ENCODE measurements around the gene KYNU. TPM values are rescaled to one million over a fixed set of nuclear protein-coding genes. Genes with fewer than 3 reads are reported as not detected.
"Not testable (repeated sequence)": the region's sequence is repeated elsewhere in the genome, so short reads cannot be mapped to it uniquely, and the experiment has no call there.

Gene KYNU
- total RNA-seq, 1 donor from 2014 or later, result 30.3 TPM

GRCh38 chr2:142901780-142902179 is 24.3 kb downstream of the KYNU start:
- H3K4me3 ChIP-seq (ENCODE audit: low read depth, low read length), result no peak overlapping the region
- H3K27me3 ChIP-seq (ENCODE audit: control insufficient read depth, insufficient read depth, low read length), result no peaks in the 10 kb centered on the region
- TF ChIP-seq CTCF (IDR thresholded peaks at IDR 0.05; ENCODE audit: insufficient read depth, low read length, severe bottlenecking), result no peak
- H3K36me3 ChIP-seq (ENCODE audit: control insufficient read depth, insufficient read depth, low read length), result peaks cover 1% of the 10 kb centered on the region
- no peak for FAIRE-seq
- DNase-seq (ENCODE audit: low read depth), result no peak

GRCh38 chr2:142903726-142904125 is 26.3 kb downstream of the KYNU start:
- not testable (repeated sequence) for H3K4me3 ChIP-seq (ENCODE audit: low read depth, low read length); H3K36me3 ChIP-seq (ENCODE audit: control insufficient read depth, insufficient read depth, low read length); FAIRE-seq; H3K27me3 ChIP-seq (ENCODE audit: control insufficient read depth, insufficient read depth, low read length)
- peak; percentile 69 for DNase-seq (ENCODE audit: low read depth)

GRCh38 chr2:142907653-142908052 is 30.2 kb downstream of the KYNU start:
- H3K4me3 ChIP-seq (ENCODE audit: low read depth, low read length), result no peak overlapping the region
- TF ChIP-seq CTCF (IDR thresholded peaks at IDR 0.05; ENCODE audit: insufficient read depth, low read length, severe bottlenecking), result no peak
- peaks cover 1% of the 10 kb centered on the region for H3K36me3 ChIP-seq (ENCODE audit: control insufficient read depth, insufficient read depth, low read length)
- peak; percentile 35 for DNase-seq (ENCODE audit: low read depth)
- no peak for FAIRE-seq
- H3K27me3 ChIP-seq (ENCODE audit: control insufficient read depth, insufficient read depth, low read length), result no peaks in the 10 kb centered on the region

GRCh38 chr2:142914507-142915313 is 37.2 kb downstream of the KYNU start:
- FAIRE-seq, result no peak
- H3K36me3 ChIP-seq (ENCODE audit: control insufficient read depth, insufficient read depth, low read length), result no peaks in the 10 kb centered on the region

GRCh38 chr2:142915502-142915901 is 38.0 kb downstream of the KYNU start:
- Histone ChIP-seq H3K36me3 (ENCODE audit: control insufficient read depth, insufficient read depth, low read length) (no peaks in the 10 kb centered on the region), H3K27me3 (ENCODE audit: control insufficient read depth, insufficient read depth, low read length) (no peaks in the 10 kb centered on the region), H3K4me3 (ENCODE audit: low read depth, low read length) (no peak overlapping the region)
- FAIRE-seq (no peak), DNase-seq (ENCODE audit: low read depth) (no peak)
- TF ChIP-seq CTCF (IDR thresholded peaks at IDR 0.05; ENCODE audit: insufficient read depth, low read length, severe bottlenecking), result no peak

More at GRCh38 chr2:142914507-142915313, 37.2 kb downstream of the KYNU start:
- DNase-seq (ENCODE audit: low read depth), result no peak
- TF ChIP-seq CTCF (IDR thresholded peaks at IDR 0.05; ENCODE audit: insufficient read depth, low read length, severe bottlenecking), result no peak
- H3K4me3 ChIP-seq (ENCODE audit: low read depth, low read length), result no peak overlapping the region
- no peaks in the 10 kb centered on the region for H3K27me3 ChIP-seq (ENCODE audit: control insufficient read depth, insufficient read depth, low read length)

- no peak for TF ChIP-seq CTCF (IDR thresholded peaks at IDR 0.05; ENCODE audit: insufficient read depth, low read length, severe bottlenecking)
- no peaks in the 10 kb centered on the region for H3K27me3 ChIP-seq (ENCODE audit: control insufficient read depth, insufficient read depth, low read length)
- FAIRE-seq, result no peak
- no peaks in the 10 kb centered on the region for H3K36me3 ChIP-seq (ENCODE audit: control insufficient read depth, insufficient read depth, low read length)
- no peak overlapping the region for H3K4me3 ChIP-seq (ENCODE audit: low read depth, low read length)
- DNase-seq (ENCODE audit: low read depth), result no peak
Observed at GRCh38 chr2:142918624-142919023, 41.2 kb downstream of the KYNU start.
